ENCODE results near the gene TNIK.
A peak's percentile ranks its signal among the peaks of the same experiment; 100 is the strongest.

Gene TNIK

DNA sequence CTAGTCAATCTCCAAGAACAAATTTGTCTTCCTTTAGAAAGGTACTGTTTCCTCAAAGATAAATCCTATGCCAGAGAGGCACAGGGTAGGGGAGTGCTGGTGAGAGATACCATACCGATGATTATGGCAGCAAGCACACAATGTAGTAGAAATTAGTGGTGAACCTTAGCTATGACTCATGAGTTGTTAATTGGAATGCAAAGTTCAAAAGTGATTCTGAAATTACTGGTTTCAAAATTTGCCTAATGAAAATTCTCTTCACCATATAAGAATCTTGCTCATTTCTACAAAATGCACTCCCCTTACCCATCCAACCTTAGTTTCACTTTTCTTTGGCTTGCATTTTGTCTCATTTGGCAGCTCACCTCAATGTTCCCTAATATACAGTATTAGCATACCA, 294.2 kb downstream of the TNIK start:
- peak overlapping the region; percentile 65 for H2AK5ac ChIP-seq (ENCODE audit: low read length, severe bottlenecking)
- WGBS = 100% methylated on average over 1 of the region's 1 CpG
- no peak overlapping the region for H3K4me2 ChIP-seq (ENCODE audit: low read length, poor library complexity, severe bottlenecking)
- no peak overlapping the region for H4K8ac ChIP-seq (ENCODE audit: low read length)
- H4K91ac ChIP-seq (ENCODE audit: low read length) = no peak overlapping the region
- H3K79me1 ChIP-seq (replicated peaks; ENCODE audit: low read length, poor library complexity, severe bottlenecking) = no peaks in the 10 kb centered on the region
- H3K23ac ChIP-seq (ENCODE audit: low read length in 2 of 2) = no peak overlapping the region
- no peak overlapping the region for H2BK12ac ChIP-seq (ENCODE audit: low read length in 2 of 2)
- no peak overlapping the region for H3K18ac ChIP-seq (ENCODE audit: low read depth in 1 of 2, low read length in 2 of 2)
- no peaks in the 10 kb centered on the region for H3K27me3 ChIP-seq (ENCODE audit: control insufficient read depth in 1 of 2, insufficient read depth in 1 of 2, low read length in 2 of 2)
- no peak overlapping the region for H3K14ac ChIP-seq (ENCODE audit: low read length in 2 of 2)
- H3K9me3 ChIP-seq (ENCODE audit: control insufficient read depth, low read length) = peaks cover 9% of the 10 kb centered on the region
- no peak for DNase-seq
- H3K9ac ChIP-seq (ENCODE audit: low read length) = no peak overlapping the region
- peaks cover 3 to 6% of the 10 kb centered on the region in 2 experiments for H3K36me3 ChIP-seq (ENCODE audit: control insufficient read depth in 1 of 2, insufficient read depth in 2 of 2, low read depth in 1 of 2, low read length in 2 of 2)
- no peak overlapping the region for H2BK5ac ChIP-seq (ENCODE audit: low read depth, low read length, poor library complexity, severe bottlenecking)
- H3K27ac ChIP-seq (ENCODE audit: low read length, poor library complexity, severe bottlenecking) = no peak overlapping the region
- no peak overlapping the region for H2BK120ac ChIP-seq (ENCODE audit: low read depth, low read length)
- H3K4me1 ChIP-seq (ENCODE audit: control insufficient read depth, insufficient read depth, low read depth, low read length) = peaks cover 6% of the 10 kb centered on the region
- H2BK15ac ChIP-seq (ENCODE audit: low read depth, poor library complexity, severe bottlenecking) = no peak overlapping the region
- H3K4ac ChIP-seq (ENCODE audit: low read depth in 1 of 2, low read length in 2 of 2) = no peak overlapping the region
- no peak overlapping the region for H2AFZ ChIP-seq (ENCODE audit: low read depth, low read length)
- H3K4me3 ChIP-seq (ENCODE audit: insufficient read depth in 1 of 2, low read depth in 1 of 2, low read length in 2 of 2) = no peak overlapping the region

- peak overlapping the region in 1 of 2 experiments; percentile 37 for H3K18ac ChIP-seq (ENCODE audit: low read depth in 1 of 2, low read length in 2 of 2)
- H3K36me3 ChIP-seq (ENCODE audit: control insufficient read depth in 1 of 2, insufficient read depth in 2 of 2, low read depth in 1 of 2, low read length in 2 of 2) = peaks cover 4 to 6% of the 10 kb centered on the region in 2 experiments
- no peak overlapping the region for H2BK12ac ChIP-seq (ENCODE audit: low read length in 2 of 2)
- H3K4me1 ChIP-seq (ENCODE audit: control insufficient read depth, insufficient read depth, low read depth, low read length) = peaks cover 6% of the 10 kb centered on the region
- H3K14ac ChIP-seq (ENCODE audit: low read length in 2 of 2) = no peak overlapping the region
- no peak for DNase-seq
- no peak overlapping the region for H2AFZ ChIP-seq (ENCODE audit: low read depth, low read length)
- no peak overlapping the region for H2BK15ac ChIP-seq (ENCODE audit: low read depth, poor library complexity, severe bottlenecking)
- H3K4me2 ChIP-seq (ENCODE audit: low read length, poor library complexity, severe bottlenecking) = no peak overlapping the region
- peak overlapping the region; percentile 65 for H2AK5ac ChIP-seq (ENCODE audit: low read length, severe bottlenecking)
- no peak overlapping the region for H3K27ac ChIP-seq (ENCODE audit: low read length, poor library complexity, severe bottlenecking)
- H3K4ac ChIP-seq (ENCODE audit: low read depth in 1 of 2, low read length in 2 of 2) = no peak overlapping the region
- H3K27me3 ChIP-seq (ENCODE audit: control insufficient read depth in 1 of 2, insufficient read depth in 1 of 2, low read length in 2 of 2) = no peaks in the 10 kb centered on the region
- H2BK120ac ChIP-seq (ENCODE audit: low read depth, low read length) = no peak overlapping the region
- H4K91ac ChIP-seq (ENCODE audit: low read length) = no peak overlapping the region
- no peak overlapping the region for H3K4me3 ChIP-seq (ENCODE audit: insufficient read depth in 1 of 2, low read depth in 1 of 2, low read length in 2 of 2)
- H4K8ac ChIP-seq (ENCODE audit: low read length) = no peak overlapping the region
- no peak overlapping the region for H3K9ac ChIP-seq (ENCODE audit: low read length)
- H3K9me3 ChIP-seq (ENCODE audit: control insufficient read depth, low read length) = peaks cover 9% of the 10 kb centered on the region
- H3K23ac ChIP-seq (ENCODE audit: low read length in 2 of 2) = no peak overlapping the region
- no CpG with 5 or more reads among the region's 3 CpGs for WGBS
- H2BK5ac ChIP-seq (ENCODE audit: low read depth, low read length, poor library complexity, severe bottlenecking) = no peak overlapping the region
- no peaks in the 10 kb centered on the region for H3K79me1 ChIP-seq (replicated peaks; ENCODE audit: low read length, poor library complexity, severe bottlenecking)
These were observed 294.7 kb downstream of the TNIK start for GRCh38 chr3:171165499-171165921.

DNA sequence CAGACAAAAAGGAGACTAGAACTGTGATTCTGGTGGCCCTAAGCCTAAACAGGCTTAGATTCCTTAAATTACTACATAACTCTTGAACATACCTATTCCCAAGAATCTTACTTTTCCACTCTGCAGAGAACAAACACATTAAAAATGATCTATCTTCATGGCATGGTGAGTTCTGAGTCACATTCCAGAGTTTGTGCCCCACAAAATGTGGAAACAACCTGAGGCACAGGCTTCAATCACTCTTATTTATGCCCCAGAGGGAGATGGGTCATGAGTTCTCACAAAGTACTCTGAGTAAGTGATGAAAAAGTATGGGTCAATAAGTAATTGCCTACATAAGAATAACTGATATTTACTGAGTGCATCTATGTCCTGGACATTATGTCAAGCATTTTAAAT, 296.1 kb downstream of the TNIK start:
- H2BK120ac ChIP-seq (ENCODE audit: low read depth, low read length) = no peak overlapping the region
- H3K23ac ChIP-seq (ENCODE audit: low read length in 2 of 2) = no peak overlapping the region
- no peak overlapping the region for H3K9ac ChIP-seq (ENCODE audit: low read length)
- no peak overlapping the region for H2BK15ac ChIP-seq (ENCODE audit: low read depth, poor library complexity, severe bottlenecking)
- H3K4me2 ChIP-seq (ENCODE audit: low read length, poor library complexity, severe bottlenecking) = no peak overlapping the region
- no peak for DNase-seq
- no peak overlapping the region for H2AFZ ChIP-seq (ENCODE audit: low read depth, low read length)
- H3K4me3 ChIP-seq (ENCODE audit: insufficient read depth in 1 of 2, low read depth in 1 of 2, low read length in 2 of 2) = no peak overlapping the region
- H3K14ac ChIP-seq (ENCODE audit: low read length in 2 of 2) = no peak overlapping the region
- H3K27ac ChIP-seq (ENCODE audit: low read length, poor library complexity, severe bottlenecking) = peak overlapping the region; percentile 36
- H3K36me3 ChIP-seq (ENCODE audit: control insufficient read depth in 1 of 2, insufficient read depth in 2 of 2, low read depth in 1 of 2, low read length in 2 of 2) = peaks cover 13 to 14% of the 10 kb centered on the region in 2 experiments
- H4K91ac ChIP-seq (ENCODE audit: low read length) = no peak overlapping the region
- H3K4me1 ChIP-seq (ENCODE audit: control insufficient read depth, insufficient read depth, low read depth, low read length) = peaks cover 6% of the 10 kb centered on the region
- peaks cover 9% of the 10 kb centered on the region for H3K9me3 ChIP-seq (ENCODE audit: control insufficient read depth, low read length)
- no peaks in the 10 kb centered on the region for H3K79me1 ChIP-seq (replicated peaks; ENCODE audit: low read length, poor library complexity, severe bottlenecking)
- no peak overlapping the region for H2AK5ac ChIP-seq (ENCODE audit: low read length, severe bottlenecking)
- no peak overlapping the region for H3K4ac ChIP-seq (ENCODE audit: low read depth in 1 of 2, low read length in 2 of 2)
- no peak overlapping the region for H4K8ac ChIP-seq (ENCODE audit: low read length)
- no peak overlapping the region for H2BK5ac ChIP-seq (ENCODE audit: low read depth, low read length, poor library complexity, severe bottlenecking)
- H3K27me3 ChIP-seq (ENCODE audit: control insufficient read depth in 1 of 2, insufficient read depth in 1 of 2, low read length in 2 of 2) = no peaks in the 10 kb centered on the region
- H3K18ac ChIP-seq (ENCODE audit: low read depth in 1 of 2, low read length in 2 of 2) = no peak overlapping the region
- H2BK12ac ChIP-seq (ENCODE audit: low read length in 2 of 2) = no peak overlapping the region

DNA sequence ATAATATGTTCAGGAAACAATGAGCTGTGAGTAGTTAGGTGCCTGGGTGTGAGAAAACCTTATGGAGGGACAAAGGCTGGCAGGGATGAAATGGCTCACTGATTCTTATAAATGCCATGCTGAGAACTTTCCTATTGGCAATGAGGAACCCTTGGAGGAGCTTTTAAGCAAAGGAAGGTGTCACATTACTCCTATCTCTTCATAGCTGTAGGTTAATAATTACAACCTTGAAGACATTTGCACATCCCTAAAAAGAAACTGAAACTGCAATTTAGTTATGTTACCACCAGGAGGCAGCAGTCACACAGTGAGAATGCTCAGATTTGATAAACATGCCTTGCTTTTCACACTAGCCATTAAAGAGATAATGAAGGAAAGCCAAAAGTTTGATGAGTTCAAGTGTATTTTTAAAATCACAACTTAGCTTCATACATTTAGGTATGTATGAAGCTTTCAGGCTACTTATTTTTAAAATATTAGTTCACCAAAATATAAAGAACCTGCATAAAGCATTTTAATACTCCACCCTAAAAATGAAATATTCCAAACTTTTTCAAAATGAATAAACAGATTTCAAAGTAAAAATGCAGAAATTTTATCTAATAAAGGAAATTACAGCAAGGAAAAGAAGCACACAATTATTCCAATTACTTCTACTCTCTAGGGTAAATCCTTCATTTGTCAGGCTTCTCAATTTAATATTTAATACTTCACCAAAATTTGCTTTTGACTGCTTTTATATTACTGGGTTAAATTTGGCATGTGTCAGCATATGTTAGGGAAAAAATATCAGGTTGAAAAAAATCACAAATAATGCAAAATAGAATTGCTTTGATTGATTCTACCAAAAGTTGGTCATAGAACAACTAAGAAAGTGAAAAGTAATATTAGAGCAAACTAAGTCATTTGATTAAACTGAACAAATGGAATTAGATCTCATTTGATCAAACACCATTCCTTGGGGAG, 296.8 kb downstream of the TNIK start:
- Histone ChIP-seq H3K36me3 (ENCODE audit: control insufficient read depth in 1 of 2, insufficient read depth in 2 of 2, low read depth in 1 of 2, low read length in 2 of 2) (peaks cover 13 to 18% of the 10 kb centered on the region in 2 experiments), H3K23ac (ENCODE audit: low read length in 2 of 2) (no peak overlapping the region), H2AK5ac (ENCODE audit: low read length, severe bottlenecking) (peak overlapping the region; percentile 54), H4K8ac (ENCODE audit: low read length) (no peak overlapping the region), H3K14ac (ENCODE audit: low read length in 2 of 2) (no peak overlapping the region), H3K27me3 (ENCODE audit: control insufficient read depth in 1 of 2, insufficient read depth in 1 of 2, low read length in 2 of 2) (no peaks in the 10 kb centered on the region), H2BK5ac (ENCODE audit: low read depth, low read length, poor library complexity, severe bottlenecking) (no peak overlapping the region), H3K79me1 (replicated peaks; ENCODE audit: low read length, poor library complexity, severe bottlenecking) (no peaks in the 10 kb centered on the region), H2AFZ (ENCODE audit: low read depth, low read length) (no peak overlapping the region), H3K4me2 (ENCODE audit: low read length, poor library complexity, severe bottlenecking) (no peak overlapping the region), H3K4ac (ENCODE audit: low read depth in 1 of 2, low read length in 2 of 2) (no peak overlapping the region), H3K4me1 (ENCODE audit: control insufficient read depth, insufficient read depth, low read depth, low read length) (peaks cover 3% of the 10 kb centered on the region), H3K18ac (ENCODE audit: low read depth in 1 of 2, low read length in 2 of 2) (no peak overlapping the region), H3K27ac (ENCODE audit: low read length, poor library complexity, severe bottlenecking) (peak overlapping the region; percentile 42), H3K4me3 (ENCODE audit: insufficient read depth in 1 of 2, low read depth in 1 of 2, low read length in 2 of 2) (no peak overlapping the region), H2BK15ac (ENCODE audit: low read depth, poor library complexity, severe bottlenecking) (no peak overlapping the region), H4K91ac (ENCODE audit: low read length) (no peak overlapping the region), H2BK12ac (ENCODE audit: low read length in 2 of 2) (no peak overlapping the region), H3K9ac (ENCODE audit: low read length) (no peak overlapping the region), H3K9me3 (ENCODE audit: control insufficient read depth, low read length) (peaks cover 9% of the 10 kb centered on the region), H2BK120ac (ENCODE audit: low read depth, low read length) (no peak overlapping the region)
- DNase-seq = no peak
